Neuronal stem cell (in vitro differentiated cells): ENCODE measurements around the gene CYB561. TPM values are rescaled to one million over a fixed set of nuclear protein-coding genes. Genes with fewer than 3 reads are reported as not detected.

Experiments used
- DNase-seq: peaks from one replicate; pipeline ENCODE4 v3.0.0-alpha.2; 2013; ENCODE audit warnings: low spot score
- H2AFZ ChIP-seq: one replicate; pipeline ENCODE4 v1.6.1; 2013; ENCODE audit warnings: mild to moderate bottlenecking, low read length, inconsistent platforms
- H2AK5ac ChIP-seq: 2 replicates; pipeline ENCODE4 v1.6.1; 2013; ENCODE audit warnings: low read depth, mild to moderate bottlenecking, inconsistent platforms, low read length, moderate library complexity, mixed read lengths
- H2BK120ac ChIP-seq: 2 replicates; pipeline ENCODE4 v1.6.1; 2013; ENCODE audit warnings: low read depth, mild to moderate bottlenecking, inconsistent platforms, low read length, moderate library complexity, mixed read lengths
- H2BK12ac ChIP-seq: one replicate; pipeline ENCODE4 v1.6.1; 2013; ENCODE audit warnings: low read length, inconsistent platforms
- H2BK15ac ChIP-seq: 2 replicates; pipeline ENCODE4 v1.6.1; 2013; ENCODE audit warnings: mild to moderate bottlenecking, low read length, inconsistent platforms, mixed read lengths
- H2BK5ac ChIP-seq: one replicate; pipeline ENCODE4 v1.6.1; 2013; ENCODE audit warnings: inconsistent platforms, mild to moderate bottlenecking, low read length, moderate library complexity
- H3K14ac ChIP-seq: one replicate; pipeline ENCODE4 v1.6.1; 2013; ENCODE audit warnings: low read length, inconsistent platforms
- H3K18ac ChIP-seq: 2 replicates; pipeline ENCODE4 v1.6.1; 2013; ENCODE audit warnings: low read length, inconsistent platforms
- H3K23ac ChIP-seq: 2 replicates; pipeline ENCODE4 v1.6.1; 2013; ENCODE audit warnings: low read depth, mild to moderate bottlenecking, mixed read lengths, low read length, inconsistent platforms; ENCODE audit not compliant: poor library complexity
- H3K27ac ChIP-seq: replicated peaks from 3 replicates; pipeline ENCODE4 v1.5.1; 2013; ENCODE audit warnings: low read length, inconsistent platforms
- H3K27me3 ChIP-seq, 3 experiments: 2 replicates each; pipeline ENCODE4 v1.6.1; 2013; ENCODE audit warnings: low read length in 3 of 3, mild to moderate bottlenecking in 2 of 3, inconsistent platforms in 1 of 3, low read depth in 1 of 3, mixed read lengths in 1 of 3, moderate library complexity in 1 of 3; ENCODE audit not compliant: control insufficient read depth in 3 of 3, insufficient read depth in 3 of 3
- H3K36me3 ChIP-seq, 2 donors: replicated peaks in 1 of 2; 2 replicates each; pipeline ENCODE4 v1.6.1; 2013; ENCODE audit warnings: low read length in 2 of 2; ENCODE audit not compliant: control insufficient read depth in 2 of 2, insufficient read depth in 2 of 2
- H3K4ac ChIP-seq: 2 replicates; pipeline ENCODE4 v1.6.1; 2013; ENCODE audit warnings: inconsistent platforms, mild to moderate bottlenecking, low read length, moderate library complexity
- H3K4me1 ChIP-seq, 2 donors: 1 replicate in 1 of 2; 2 replicates in 1 of 2; pipeline ENCODE4 v1.6.1; 2013; ENCODE audit warnings: low read length in 2 of 2, low read depth in 1 of 2; ENCODE audit not compliant: control insufficient read depth in 2 of 2, insufficient read depth in 1 of 2
- H3K4me2 ChIP-seq: one replicate; pipeline ENCODE4 v1.6.1; 2013; ENCODE audit warnings: mild to moderate bottlenecking, low read length, inconsistent platforms; ENCODE audit not compliant: insufficient read depth, poor library complexity, severe bottlenecking
- H3K4me3 ChIP-seq, 2 donors: 2 replicates each; pipeline ENCODE4 v1.5.1; 2013; ENCODE audit warnings: low read length in 2 of 2, mild to moderate bottlenecking in 2 of 2, inconsistent platforms in 1 of 2, moderate library complexity in 1 of 2
- H3K79me1 ChIP-seq: one replicate; pipeline ENCODE4 v1.6.1; 2013; ENCODE audit warnings: low read depth, mild to moderate bottlenecking, inconsistent platforms, low read length, moderate library complexity
- H3K9ac ChIP-seq: one replicate; pipeline ENCODE4 v1.6.1; 2013; ENCODE audit warnings: mild to moderate bottlenecking, low read depth, low read length, inconsistent platforms; ENCODE audit not compliant: poor library complexity
- H3K9me3 ChIP-seq, 2 donors: replicated peaks in 1 of 2; 2 replicates each; pipeline versions ENCODE3 to v1.6.1; 2013; ENCODE audit warnings: low read length in 2 of 2, mild to moderate bottlenecking in 2 of 2, inconsistent platforms in 1 of 2, low read depth in 1 of 2, mixed read lengths in 1 of 2, moderate library complexity in 1 of 2; ENCODE audit not compliant: control insufficient read depth in 2 of 2, insufficient read depth in 1 of 2
- H4K8ac ChIP-seq: one replicate; pipeline ENCODE4 v1.6.1; 2013; ENCODE audit warnings: low read depth, mild to moderate bottlenecking, inconsistent platforms, low read length, moderate library complexity
- H4K91ac ChIP-seq: one replicate; pipeline ENCODE4 v1.6.1; 2013; ENCODE audit warnings: low read length, low read depth, mild to moderate bottlenecking, inconsistent platforms; ENCODE audit not compliant: poor library complexity
- WGBS, 2 donors: extraction: QIAGEN DNeasy Blood & Tissue Kit; methylation state at CpG; one replicate each; pipeline ENCODE4 v1.1.7; 2013; ENCODE audit warnings: missing lambda C conversion rate in 2 of 2, mixed read lengths in 1 of 2; ENCODE audit not compliant: insufficient read length in 2 of 2, insufficient replicate concordance in 1 of 2; ENCODE audit errors: extremely low coverage in 2 of 2; 5-methylcytosine and 5-hydroxymethylcytosine counted together
- polyA plus RNA-seq, 2 experiments: library from polyadenylated mRNA; stranded (reverse); fragments of 200-250 nt; gene quantifications; one replicate each; pipeline ENCODE4 v1.2.3, GENCODE V29; 2013

Gene CYB561
- 11.7 TPM for polyA plus RNA-seq (2013, experiment 1 of 2)
- 12.1 TPM for polyA plus RNA-seq (2013, experiment 2 of 2)

- H3K27me3 ChIP-seq = peaks cover 0 to 60% (median 15%) of the 10 kb centered on the region in 3 experiments
- no peaks in the 10 kb centered on the region for H3K36me3 ChIP-seq
- H3K9me3 ChIP-seq = peaks cover 0 to 2% of the 10 kb centered on the region in 2 donors
- H3K4me3 ChIP-seq = peak within 1 kb of the TSS; percentile 49 to 79
- peak within 1 kb of the TSS; percentile 66 for H2BK12ac ChIP-seq
- peak within 1 kb of the TSS; percentile 75 for H3K23ac ChIP-seq
- no peaks in the 10 kb centered on the region for H3K79me1 ChIP-seq
- H2AK5ac ChIP-seq = peak within 1 kb of the TSS; percentile 78
- H2AFZ ChIP-seq = peak within 1 kb of the TSS; percentile 99
- no peak within 1 kb of the TSS for H4K91ac ChIP-seq
- peaks cover 0 to 15% of the 10 kb centered on the region in 2 donors for H3K4me1 ChIP-seq
- H2BK15ac ChIP-seq = peak within 1 kb of the TSS; percentile 64
- no peak within 1 kb of the TSS for H2BK120ac ChIP-seq
- H3K4me2 ChIP-seq = peak within 1 kb of the TSS; percentile 94
- peak within 1 kb of the TSS; percentile 96 for H3K18ac ChIP-seq
- H3K14ac ChIP-seq = peak within 1 kb of the TSS; percentile 44
- peak within 1 kb of the TSS; percentile 67 for H3K4ac ChIP-seq
- peak within 1 kb of the TSS; percentile 77 for H4K8ac ChIP-seq
- H2BK5ac ChIP-seq = peak within 1 kb of the TSS; percentile 69
- peak; percentile 62 for DNase-seq
- no peak within 1 kb of the TSS for H3K27ac ChIP-seq
- peak within 1 kb of the TSS; percentile 88 for H3K9ac ChIP-seq
- no CpG with 5 or more reads among the region's 99 CpGs for WGBS, 2 donors
Observed at GRCh38 chr17:63445954-63446752, at the start of gene CYB561. TSS of gene CYB561 (minus strand) at chr17:63446306. CDS start at chr17:63437547, 8,759 bp downstream.

- no CpG with 5 or more reads among the region's 6 CpGs for WGBS, 2 donors
- no peak overlapping the region for H3K9ac ChIP-seq
- no peak overlapping the region for H3K4me3 ChIP-seq
- peaks cover 0 to 46% (median 0%) of the 10 kb centered on the region in 3 experiments for H3K27me3 ChIP-seq
- H4K8ac ChIP-seq = no peak overlapping the region
- H3K27ac ChIP-seq = no peak overlapping the region
- no peaks in the 10 kb centered on the region for H3K9me3 ChIP-seq
- H3K4me1 ChIP-seq = peaks cover 3 to 4% of the 10 kb centered on the region in 2 donors
- H3K23ac ChIP-seq = no peak overlapping the region
- H3K79me1 ChIP-seq = no peaks in the 10 kb centered on the region
- H3K4me2 ChIP-seq = no peak overlapping the region
- H2BK15ac ChIP-seq = no peak overlapping the region
- H2BK5ac ChIP-seq = no peak overlapping the region
- H4K91ac ChIP-seq = no peak overlapping the region
- H2BK120ac ChIP-seq = no peak overlapping the region
- peak overlapping the region; percentile 43 for H3K4ac ChIP-seq
- no peak overlapping the region for H2AK5ac ChIP-seq
- H3K36me3 ChIP-seq = no peaks in the 10 kb centered on the region
- no peak for DNase-seq
- H3K14ac ChIP-seq = peak overlapping the region; percentile 31
- no peak overlapping the region for H2BK12ac ChIP-seq
- no peak overlapping the region for H3K18ac ChIP-seq
- H2AFZ ChIP-seq = no peak overlapping the region
Observed at GRCh38 chr17:63495491-63495890, 49.4 kb upstream of the CYB561 start.

- H3K4me3 ChIP-seq = no peak overlapping the region
- H3K4me1 ChIP-seq = peaks cover 3 to 4% of the 10 kb centered on the region in 2 donors
- no peak overlapping the region for H2BK15ac ChIP-seq
- no peak overlapping the region for H2BK12ac ChIP-seq
- no peak overlapping the region for H4K91ac ChIP-seq
- H4K8ac ChIP-seq = no peak overlapping the region
- H3K79me1 ChIP-seq = no peaks in the 10 kb centered on the region
- WGBS, 2 donors = no CpG with 5 or more reads among the region's 12 CpGs
- no peak overlapping the region for H3K18ac ChIP-seq
- no peak overlapping the region for H3K27ac ChIP-seq
- H2BK120ac ChIP-seq = no peak overlapping the region
- no peak overlapping the region for H3K4me2 ChIP-seq
- no peak overlapping the region for H3K23ac ChIP-seq
- H3K4ac ChIP-seq = no peak overlapping the region
- H2BK5ac ChIP-seq = no peak overlapping the region
- DNase-seq = no peak
- peaks cover 0 to 57% (median 0%) of the 10 kb centered on the region in 3 experiments for H3K27me3 ChIP-seq
- H3K9me3 ChIP-seq = no peaks in the 10 kb centered on the region
- H3K14ac ChIP-seq = no peak overlapping the region
- no peak overlapping the region for H2AFZ ChIP-seq
- no peaks in the 10 kb centered on the region for H3K36me3 ChIP-seq
- no peak overlapping the region for H3K9ac ChIP-seq
- H2AK5ac ChIP-seq = no peak overlapping the region
Observed at GRCh38 chr17:63494300-63494928, 48.3 kb upstream of the CYB561 start.

- Histone ChIP-seq H2BK15ac (no peak overlapping the region), H4K8ac (no peak overlapping the region), H3K27me3 (peaks cover 0 to 64% (median 0%) of the 10 kb centered on the region in 3 experiments), H3K9ac (peak overlapping the region; percentile 9), H3K4me1 (peaks cover 3 to 4% of the 10 kb centered on the region in 2 donors), H2AK5ac (no peak overlapping the region), H3K23ac (peak overlapping the region; percentile 23), H3K79me1 (no peaks in the 10 kb centered on the region), H3K9me3 (no peaks in the 10 kb centered on the region), H3K27ac (no peak overlapping the region), H2AFZ (no peak overlapping the region), H2BK5ac (no peak overlapping the region), H3K14ac (no peak overlapping the region), H3K4ac (no peak overlapping the region), H3K4me2 (no peak overlapping the region), H3K18ac (no peak overlapping the region), H3K4me3 (no peak overlapping the region), H3K36me3 (no peaks in the 10 kb centered on the region), H2BK12ac (no peak overlapping the region), H2BK120ac (no peak overlapping the region), H4K91ac (no peak overlapping the region)
- WGBS, 2 donors = no CpG with 5 or more reads among the region's 9 CpGs
- no peak for DNase-seq
Observed at GRCh38 chr17:63493411-63493810, 47.3 kb upstream of the CYB561 start.
